ENCODE data around the gene NCK2. TPM values are rescaled to one million over a fixed set of nuclear protein-coding genes. Genes with fewer than 3 reads are reported as not detected.
A peak's percentile ranks its signal among the peaks of the same experiment; 100 is the strongest.

NCK2 gene
- total and polyA plus RNA-seq, 4 donors = 19.3 to 54.4 (median 33.9) TPM

GRCh38 chr2:105802587-105802986, 57.9 kb downstream of the NCK2 start:
- no peak overlapping the region for H3K27ac ChIP-seq (ENCODE audit: low read depth in 1 of 2, low read length in 1 of 2)
- ATAC-seq (ENCODE audit: insufficient read depth, low FRiP score) = no peak
- H3K4me1 ChIP-seq (ENCODE audit: control insufficient read depth in 5 of 5, insufficient read depth in 5 of 5, low read length in 5 of 5) = peaks cover 0 to 28% (median 16%) of the 10 kb centered on the region in 5 donors

GRCh38 chr2:105803337-105803736, 58.6 kb downstream of the NCK2 start:
- ATAC-seq (ENCODE audit: insufficient read depth, low FRiP score) (no peak), DNase-seq (no peak)
- no peaks in the 10 kb centered on the region for H3K9me3 ChIP-seq (ENCODE audit: control insufficient read depth in 4 of 4, insufficient read depth in 3 of 4, low read length in 3 of 4)
- no peak overlapping the region for H3K27ac ChIP-seq (ENCODE audit: low read depth in 1 of 2, low read length in 1 of 2)
- no peak for TF ChIP-seq CTCF (IDR thresholded peaks at IDR 0.05; ENCODE audit: control extremely low read depth, extremely low read depth)
- no peak overlapping the region for H3K4me3 ChIP-seq
- H3K27me3 ChIP-seq (ENCODE audit: control insufficient read depth in 3 of 3, insufficient read depth in 3 of 3, low read length in 2 of 3) = no peaks in the 10 kb centered on the region
- H3K36me3 ChIP-seq (ENCODE audit: control insufficient read depth in 4 of 4, insufficient read depth in 4 of 4, low read length in 4 of 4) = no peaks in the 10 kb centered on the region
- 67 to 70% methylated on average over 3 of the region's 3 CpGs for WGBS, 2 donors
- peaks cover 0 to 27% (median 14%) of the 10 kb centered on the region in 5 donors for H3K4me1 ChIP-seq (ENCODE audit: control insufficient read depth in 5 of 5, insufficient read depth in 5 of 5, low read length in 5 of 5)
- no peak overlapping the region for H3K9ac ChIP-seq (ENCODE audit: insufficient read depth in 1 of 2, low read length in 2 of 2)

More at GRCh38 chr2:105802587-105802986, 57.9 kb downstream of the NCK2 start:
- Histone ChIP-seq H3K4me3 (no peak overlapping the region), H3K9ac (ENCODE audit: insufficient read depth in 1 of 2, low read length in 2 of 2) (no peak overlapping the region), H3K36me3 (ENCODE audit: control insufficient read depth in 4 of 4, insufficient read depth in 4 of 4, low read length in 4 of 4) (no peaks in the 10 kb centered on the region), H3K27me3 (ENCODE audit: control insufficient read depth in 3 of 3, insufficient read depth in 3 of 3, low read length in 2 of 3) (no peaks in the 10 kb centered on the region), H3K9me3 (ENCODE audit: control insufficient read depth in 4 of 4, insufficient read depth in 3 of 4, low read length in 3 of 4) (no peaks in the 10 kb centered on the region)
- no peak for TF ChIP-seq CTCF (IDR thresholded peaks at IDR 0.05; ENCODE audit: control extremely low read depth, extremely low read depth)
- DNase-seq = no peak
- WGBS, 2 donors = 44 to 59% methylated on average over 7 of the region's 7 CpGs

GRCh38 chr2:105803773-105804172, 59.1 kb downstream of the NCK2 start:
- no peak for TF ChIP-seq CTCF (IDR thresholded peaks at IDR 0.05; ENCODE audit: control extremely low read depth, extremely low read depth)
- no peaks in the 10 kb centered on the region for H3K27me3 ChIP-seq (ENCODE audit: control insufficient read depth in 3 of 3, insufficient read depth in 3 of 3, low read length in 2 of 3)
- no peak overlapping the region for H3K4me3 ChIP-seq
- ATAC-seq (ENCODE audit: insufficient read depth, low FRiP score) (no peak), DNase-seq (no peak)
- H3K9ac ChIP-seq (ENCODE audit: insufficient read depth in 1 of 2, low read length in 2 of 2) = no peak overlapping the region
- H3K4me1 ChIP-seq (ENCODE audit: control insufficient read depth in 5 of 5, insufficient read depth in 5 of 5, low read length in 5 of 5) = peaks cover 0 to 27% (median 14%) of the 10 kb centered on the region in 5 donors
- H3K9me3 ChIP-seq (ENCODE audit: control insufficient read depth in 4 of 4, insufficient read depth in 3 of 4, low read length in 3 of 4) = no peaks in the 10 kb centered on the region
- no peak overlapping the region for H3K27ac ChIP-seq (ENCODE audit: low read depth in 1 of 2, low read length in 1 of 2)
- H3K36me3 ChIP-seq (ENCODE audit: control insufficient read depth in 4 of 4, insufficient read depth in 4 of 4, low read length in 4 of 4) = no peaks in the 10 kb centered on the region
- 85 to 93% methylated on average over 4 of the region's 4 CpGs for WGBS, 2 donors

- TF ChIP-seq CTCF (IDR thresholded peaks at IDR 0.05; ENCODE audit: control extremely low read depth, extremely low read depth) = no peak
- ATAC-seq (ENCODE audit: insufficient read depth, low FRiP score) (no peak), DNase-seq (peak in 2 of 3 donors; percentile 75 to 81)
- peaks cover 0 to 27% (median 14%) of the 10 kb centered on the region in 5 donors for H3K4me1 ChIP-seq (ENCODE audit: control insufficient read depth in 5 of 5, insufficient read depth in 5 of 5, low read length in 5 of 5)
- H3K9ac ChIP-seq (ENCODE audit: insufficient read depth in 1 of 2, low read length in 2 of 2) = no peak overlapping the region
- H3K27me3 ChIP-seq (ENCODE audit: control insufficient read depth in 3 of 3, insufficient read depth in 3 of 3, low read length in 2 of 3) = no peaks in the 10 kb centered on the region
- H3K4me3 ChIP-seq = no peak overlapping the region
- H3K9me3 ChIP-seq (ENCODE audit: control insufficient read depth in 4 of 4, insufficient read depth in 3 of 4, low read length in 3 of 4) = no peaks in the 10 kb centered on the region
- H3K36me3 ChIP-seq (ENCODE audit: control insufficient read depth in 4 of 4, insufficient read depth in 4 of 4, low read length in 4 of 4) = no peaks in the 10 kb centered on the region
- no peak overlapping the region for H3K27ac ChIP-seq (ENCODE audit: low read depth in 1 of 2, low read length in 1 of 2)
- WGBS, 2 donors = 78 to 85% methylated on average over 3 of the region's 3 CpGs
These were observed 59.6 kb downstream of the NCK2 start for GRCh38 chr2:105804266-105804665.
